ENCODE measurements around the gene AGMO. TPM values are rescaled to one million over a fixed set of nuclear protein-coding genes. Genes with fewer than 3 reads are reported as not detected.

Gene AGMO
- total and polyA plus RNA-seq, 2 of the 8 experiments (the other 6 are each of a cell fraction or from before 2014, with no cell fraction given): 0.22 to 0.45 TPM

DNA sequence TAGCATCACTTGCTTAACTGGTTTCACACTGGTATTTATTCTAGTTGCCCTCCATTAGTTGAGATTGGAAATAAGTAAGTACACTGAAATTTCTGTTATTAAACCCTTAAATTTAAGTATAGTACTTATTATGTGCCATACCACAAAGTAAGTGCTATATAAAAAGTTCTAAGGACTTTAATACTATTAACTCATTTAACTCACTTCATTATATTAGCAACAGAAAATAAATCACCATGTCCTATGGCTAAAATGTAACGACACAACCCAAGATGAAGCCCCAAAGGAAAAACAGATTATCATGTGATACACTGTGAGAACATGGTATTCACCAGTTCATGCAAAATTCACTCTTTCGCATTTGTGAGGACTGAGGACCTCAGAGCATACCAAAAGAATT is 70.5 kb downstream of the AGMO start:
- Histone ChIP-seq H4K5ac (ENCODE audit: insufficient read length, low read depth, low read length) (no peak overlapping the region), H2BK12ac (ENCODE audit: low read depth, low read length) (no peak overlapping the region), H3K4me1 (replicated peaks in 1 of 4; ENCODE audit: control insufficient read depth in 3 of 4, insufficient read depth in 4 of 4, low read length in 3 of 4) (no peaks in the 10 kb centered on the region), H2BK120ac (replicated peaks; ENCODE audit: low read depth, low read length) (no peak overlapping the region), H3K14ac (ENCODE audit: insufficient read length) (no peak overlapping the region), H2BK20ac (ENCODE audit: low read length) (no peak overlapping the region), H3K4me2 (ENCODE audit: insufficient read depth in 1 of 2, low read depth in 2 of 2, low read length in 2 of 2) (no peak overlapping the region), H3K79me2 (ENCODE audit: control insufficient read depth in 1 of 2, insufficient read depth in 2 of 2, low read length in 2 of 2) (no peaks in the 10 kb centered on the region), H3K23me2 (ENCODE audit: low read depth, low read length) (no peaks in the 10 kb centered on the region; the same call in 1 of the 2 replicates), H2AFZ (ENCODE audit: low read length) (no peak overlapping the region), H3K9ac (replicated peaks in 1 of 4; ENCODE audit: extremely low read depth in 1 of 4, low read depth in 3 of 4, low read length in 3 of 4) (no peak overlapping the region), H3K9me3 (ENCODE audit: insufficient read depth in 2 of 2, low read depth in 1 of 2, low read length in 1 of 2) (no peaks in the 10 kb centered on the region), H3K18ac (ENCODE audit: extremely low read depth, low read length) (no peak overlapping the region), H4K91ac (replicated peaks; ENCODE audit: insufficient read length, low read length) (no peak overlapping the region), H4K20me1 (replicated peaks in 1 of 2; ENCODE audit: control insufficient read depth in 1 of 2, insufficient read depth in 2 of 2, low read length in 2 of 2) (no peaks in the 10 kb centered on the region), H3K79me1 (ENCODE audit: low read depth, low read length) (no peaks in the 10 kb centered on the region), H3K56ac (replicated peaks; ENCODE audit: insufficient read length, low read depth, low read length) (no peak overlapping the region), H3K4ac (replicated peaks; ENCODE audit: insufficient read length, low read depth, low read length) (no peak overlapping the region), H2BK5ac (ENCODE audit: low read depth, low read length) (no peak overlapping the region), H2BK15ac (ENCODE audit: low read length) (no peak overlapping the region), H4K8ac (ENCODE audit: extremely low read depth, insufficient read depth, low read length) (no peak overlapping the region), H2AK5ac (ENCODE audit: low read depth, low read length) (no peak overlapping the region), H3K36me3 (ENCODE audit: control insufficient read depth in 2 of 4, insufficient read depth in 4 of 4, low read length in 3 of 4) (no peaks in the 10 kb centered on the region), H3K27me3 (replicated peaks in 1 of 4; ENCODE audit: control insufficient read depth in 3 of 4, extremely low read depth in 1 of 4, insufficient read depth in 3 of 4, low read length in 3 of 4) (no peaks in the 10 kb centered on the region), H3K23ac (ENCODE audit: insufficient read length) (no peak overlapping the region), H3K4me3 (ENCODE audit: extremely low read depth in 1 of 4, insufficient read depth in 2 of 4, low read depth in 3 of 4, low read length in 4 of 4) (no peak overlapping the region), H3K27ac (ENCODE audit: low read depth, low read length) (no peak overlapping the region)
- 75% methylated on average over 2 of the region's 2 CpGs; no CpG with 5 or more reads in 1 of the 2 experiments for WGBS, 2 experiments (ENCODE audit: extremely low coverage in 1 of 2, insufficient coverage in 1 of 2, insufficient read length in 1 of 2, insufficient replicate concordance in 2 of 2, low coverage in 1 of 2, low lambda C conversion rate in 2 of 2, missing lambda C conversion rate in 1 of 2)
- no peak for DNase-seq (ENCODE audit: low read depth in 1 of 2, low spot score in 2 of 2)
- FAIRE-seq: no peak
- CTCF ChIA-PET (ENCODE audit: partially characterized antibody): no interaction called here
- POLR2A ChIA-PET (ENCODE audit: partially characterized antibody): no interaction called here
- TF ChIP-seq TAF7 (optimal IDR thresholded peaks at IDR 0.05; ENCODE audit: borderline replicate concordance, low read depth, low read length): no peak
- TF ChIP-seq NANOG (IDR thresholded peaks at IDR 0.05; ENCODE audit: insufficient read depth, low read depth, low read length, poor library complexity, severe bottlenecking): no peak
- TF ChIP-seq SIX5 (IDR thresholded peaks at IDR 0.05; ENCODE audit: low read depth, low read length): no peak
- TF ChIP-seq CHD2 (IDR thresholded peaks at IDR 0.05; ENCODE audit: low read length): no peak
- no peak for TF ChIP-seq CBX5 (IDR thresholded peaks at IDR 0.05; ENCODE audit: low read depth, low read length)
- no peak for TF ChIP-seq GABPA (IDR thresholded peaks at IDR 0.05; ENCODE audit: borderline replicate concordance, insufficient read depth, low read length)
- TF ChIP-seq SP1 (IDR thresholded peaks at IDR 0.05; ENCODE audit: low read depth, low read length): no peak
- no peak for TF ChIP-seq RFX5 (IDR thresholded peaks at IDR 0.05; ENCODE audit: borderline replicate concordance, low read depth, low read length)
- no peak for TF ChIP-seq SIRT6 (IDR thresholded peaks at IDR 0.05; ENCODE audit: low read length)
- no peak for TF ChIP-seq SRF (IDR thresholded peaks at IDR 0.05; ENCODE audit: low read depth, low read length)
- no peak for TF ChIP-seq CREB1 (IDR thresholded peaks at IDR 0.05)
- TF ChIP-seq, protein P1, sequence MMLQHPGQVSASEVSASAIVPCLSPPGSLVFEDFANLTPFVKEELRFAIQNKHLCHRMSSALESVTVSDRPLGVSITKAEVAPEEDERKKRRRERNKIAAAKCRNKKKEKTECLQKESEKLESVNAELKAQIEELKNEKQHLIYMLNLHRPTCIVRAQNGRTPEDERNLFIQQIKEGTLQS (IDR thresholded peaks at IDR 0.05; ENCODE audit: insufficient read depth, low read depth, low read length): no peak
- TF ChIP-seq, protein P2, sequence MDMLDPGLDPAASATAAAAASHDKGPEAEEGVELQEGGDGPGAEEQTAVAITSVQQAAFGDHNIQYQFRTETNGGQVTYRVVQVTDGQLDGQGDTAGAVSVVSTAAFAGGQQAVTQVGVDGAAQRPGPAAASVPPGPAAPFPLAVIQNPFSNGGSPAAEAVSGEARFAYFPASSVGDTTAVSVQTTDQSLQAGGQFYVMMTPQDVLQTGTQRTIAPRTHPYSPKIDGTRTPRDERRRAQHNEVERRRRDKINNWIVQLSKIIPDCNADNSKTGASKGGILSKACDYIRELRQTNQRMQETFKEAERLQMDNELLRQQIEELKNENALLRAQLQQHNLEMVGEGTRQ (IDR thresholded peaks at IDR 0.05; ENCODE audit: low read length): no peak
- TF ChIP-seq SIN3A (conservative IDR thresholded peaks at IDR 0.05 in 1 of 2, IDR thresholded peaks at IDR 0.05 in 1 of 2; ENCODE audit: low read depth in 1 of 2, low read length in 2 of 2): no peak
